Mesendoderm (in vitro differentiated cells): ENCODE results near the gene SF3B3.

Source experiments
- DNase-seq: peaks from one replicate; pipeline ENCODE4 v3.0.0; 2013
- H2AK5ac ChIP-seq: 2 replicates; pipeline ENCODE4 v1.6.1; 2013; ENCODE audit warnings: low read length, inconsistent platforms
- H2BK120ac ChIP-seq: 2 replicates; pipeline ENCODE4 v1.6.1; 2013; ENCODE audit warnings: low read depth, mild to moderate bottlenecking, low read length, moderate library complexity, mixed read lengths
- H2BK15ac ChIP-seq: replicated peaks from 2 replicates; pipeline ENCODE4 v1.6.1; 2013; ENCODE audit warnings: low read depth, mild to moderate bottlenecking, moderate library complexity
- H2BK5ac ChIP-seq: 2 replicates; pipeline ENCODE4 v1.6.1; 2013; ENCODE audit warnings: low read length, inconsistent platforms
- H3K18ac ChIP-seq: 2 replicates; pipeline ENCODE4 v1.6.1; 2013; ENCODE audit warnings: mild to moderate bottlenecking, low read length, mixed read lengths
- H3K23ac ChIP-seq: one replicate; pipeline ENCODE4 v1.6.1; 2013; ENCODE audit warnings: low read length
- H3K27ac ChIP-seq: 2 replicates; pipeline ENCODE4 v1.5.1; 2013; ENCODE audit warnings: low read depth, mild to moderate bottlenecking, inconsistent platforms, low read length, moderate library complexity
- H3K27me3 ChIP-seq: 2 replicates; pipeline ENCODE4 v1.6.1; 2013; ENCODE audit warnings: low read length, control low read depth, mild to moderate bottlenecking, inconsistent platforms; ENCODE audit not compliant: insufficient read depth, poor library complexity
- H3K36me3 ChIP-seq: 2 replicates; pipeline ENCODE4 v1.6.1; 2013; ENCODE audit warnings: low read length, inconsistent platforms; ENCODE audit not compliant: control insufficient read depth, insufficient read depth
- H3K4ac ChIP-seq: one replicate; pipeline ENCODE4 v1.6.1; 2013; ENCODE audit warnings: low read depth, mild to moderate bottlenecking, low read length, moderate library complexity
- H3K4me1 ChIP-seq: 2 replicates; pipeline ENCODE4 v1.6.1; 2013; ENCODE audit warnings: low read depth, low read length, inconsistent platforms; ENCODE audit not compliant: control insufficient read depth
- H3K4me2 ChIP-seq: 2 replicates; pipeline ENCODE4 v1.6.1; 2013; ENCODE audit warnings: low read length
- H3K4me3 ChIP-seq: 2 replicates; pipeline ENCODE4 v1.5.1; 2013; ENCODE audit warnings: mild to moderate bottlenecking, low read length
- H3K56ac ChIP-seq: one replicate; pipeline ENCODE4 v1.6.1; 2013; ENCODE audit warnings: low read length
- H3K79me1 ChIP-seq: 2 replicates; pipeline ENCODE4 v1.6.1; 2013; ENCODE audit warnings: low read length, inconsistent platforms
- H3K79me2 ChIP-seq: 2 replicates; pipeline ENCODE4 v1.6.1; 2013; ENCODE audit warnings: mild to moderate bottlenecking, low read length; ENCODE audit not compliant: control insufficient read depth, insufficient read depth
- H3K9ac ChIP-seq: 2 replicates; pipeline ENCODE4 v1.6.1; 2013; ENCODE audit warnings: low read length, inconsistent platforms
- H4K5ac ChIP-seq: one replicate; pipeline ENCODE4 v1.6.1; 2013; ENCODE audit warnings: low read length
- H4K8ac ChIP-seq: one replicate; pipeline ENCODE4 v1.6.1; 2013; ENCODE audit warnings: low read depth, mild to moderate bottlenecking, control low read depth, low read length, moderate library complexity
- WGBS: extraction: QIAGEN DNeasy Blood & Tissue Kit; methylation state at CpG from one replicate; pipeline ENCODE4 v1.1.7; 2013; ENCODE audit warnings: low lambda C conversion rate, missing lambda C conversion rate; ENCODE audit not compliant: insufficient coverage; ENCODE audit errors: extremely low coverage; 5-methylcytosine and 5-hydroxymethylcytosine counted together

SF3B3 gene

DNA sequence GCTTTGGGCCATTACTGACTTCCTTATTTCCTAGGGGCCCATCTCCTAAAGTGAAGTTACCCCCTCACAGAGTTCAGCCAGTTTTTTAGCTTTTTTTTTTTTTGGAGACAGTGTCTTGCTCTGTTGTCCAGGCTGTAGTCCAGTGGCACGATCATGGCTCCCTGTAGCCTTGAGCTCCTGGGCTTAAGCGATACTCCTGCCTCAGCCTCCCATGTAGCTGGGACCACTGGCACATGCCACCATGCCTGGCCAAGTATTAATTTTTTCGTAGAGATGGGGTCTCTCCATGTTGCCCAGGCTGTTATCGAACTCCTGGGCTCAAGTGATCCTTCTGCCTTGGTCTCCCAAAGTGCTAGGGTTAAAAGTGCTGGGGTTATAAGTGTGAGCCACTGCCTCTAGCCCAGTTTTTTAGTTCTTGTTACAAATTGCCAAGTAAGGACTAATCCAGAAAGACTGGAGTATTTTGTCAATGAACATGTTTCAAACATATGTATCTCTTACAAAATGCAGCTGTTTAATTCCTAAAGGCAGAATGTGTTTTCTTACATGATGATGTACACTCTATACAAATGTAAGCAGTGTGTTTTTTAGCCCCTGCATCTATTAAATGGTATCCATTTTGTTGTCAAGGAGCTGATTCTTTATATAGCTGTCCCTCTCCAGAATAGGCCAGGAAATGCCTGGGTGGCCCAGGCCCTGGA, 73.7 kb downstream of the SF3B3 start:
- H3K9ac ChIP-seq: no peak overlapping the region
- H2BK15ac ChIP-seq: no peak overlapping the region
- no peak overlapping the region for H2BK5ac ChIP-seq
- no peak overlapping the region for H3K4me2 ChIP-seq
- no peak overlapping the region for H3K18ac ChIP-seq
- H3K27ac ChIP-seq: no peak overlapping the region
- no peaks in the 10 kb centered on the region for H3K79me1 ChIP-seq
- no peak overlapping the region for H3K4ac ChIP-seq
- H3K36me3 ChIP-seq: no peaks in the 10 kb centered on the region
- no peak overlapping the region for H3K56ac ChIP-seq
- H2AK5ac ChIP-seq: no peak overlapping the region
- no CpG with 5 or more reads among the region's 4 CpGs for WGBS
- no peak for DNase-seq
- no peak overlapping the region for H3K4me3 ChIP-seq
- H4K8ac ChIP-seq: no peak overlapping the region
- H4K5ac ChIP-seq: no peak overlapping the region
- H3K23ac ChIP-seq: no peak overlapping the region
- no peaks in the 10 kb centered on the region for H3K27me3 ChIP-seq
- no peaks in the 10 kb centered on the region for H3K79me2 ChIP-seq
- H3K4me1 ChIP-seq: no peaks in the 10 kb centered on the region
- no peak overlapping the region for H2BK120ac ChIP-seq

DNA sequence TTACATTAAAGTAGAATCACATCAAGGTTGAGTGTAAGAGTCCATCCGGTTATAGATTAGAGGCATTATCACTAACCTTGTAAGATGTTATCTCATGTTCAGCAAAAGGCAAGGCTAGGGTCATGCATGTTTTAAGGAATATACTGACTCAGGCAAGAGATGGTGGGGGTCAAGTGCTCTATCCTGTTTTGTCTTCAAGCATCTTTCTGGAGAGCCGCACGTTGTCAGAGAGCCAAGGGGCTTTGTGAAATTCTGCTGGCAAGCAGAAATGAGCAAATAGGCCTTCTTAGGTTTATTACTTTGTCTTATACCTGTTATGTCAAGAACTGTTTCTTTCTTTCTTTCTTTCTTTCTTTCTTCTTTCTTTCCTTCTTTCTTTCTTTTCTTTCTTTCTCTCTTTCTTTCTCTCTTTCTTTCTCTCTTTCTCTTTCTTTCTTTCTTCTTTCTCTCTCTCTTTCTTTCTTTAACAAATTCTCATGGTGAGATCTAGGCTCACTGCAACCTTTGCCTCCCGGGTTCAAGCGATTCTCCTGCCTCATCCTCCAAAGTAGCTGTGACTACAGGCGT, 75.4 kb downstream of the SF3B3 start:
- no peak overlapping the region for H2BK15ac ChIP-seq
- H3K4me3 ChIP-seq: no peak overlapping the region
- H4K8ac ChIP-seq: no peak overlapping the region
- H2BK5ac ChIP-seq: no peak overlapping the region
- H3K4me1 ChIP-seq: no peaks in the 10 kb centered on the region
- H2BK120ac ChIP-seq: no peak overlapping the region
- H4K5ac ChIP-seq: no peak overlapping the region
- no peak overlapping the region for H3K18ac ChIP-seq
- no peak overlapping the region for H3K4ac ChIP-seq
- no peaks in the 10 kb centered on the region for H3K79me1 ChIP-seq
- no peak overlapping the region for H3K9ac ChIP-seq
- H3K79me2 ChIP-seq: no peaks in the 10 kb centered on the region
- H3K27ac ChIP-seq: no peak overlapping the region
- H2AK5ac ChIP-seq: no peak overlapping the region
- no peak overlapping the region for H3K4me2 ChIP-seq
- WGBS: no CpG with 5 or more reads among the region's 6 CpGs
- no peak overlapping the region for H3K56ac ChIP-seq
- H3K23ac ChIP-seq: no peak overlapping the region
- no peaks in the 10 kb centered on the region for H3K27me3 ChIP-seq
- DNase-seq: no peak
- no peaks in the 10 kb centered on the region for H3K36me3 ChIP-seq

DNA sequence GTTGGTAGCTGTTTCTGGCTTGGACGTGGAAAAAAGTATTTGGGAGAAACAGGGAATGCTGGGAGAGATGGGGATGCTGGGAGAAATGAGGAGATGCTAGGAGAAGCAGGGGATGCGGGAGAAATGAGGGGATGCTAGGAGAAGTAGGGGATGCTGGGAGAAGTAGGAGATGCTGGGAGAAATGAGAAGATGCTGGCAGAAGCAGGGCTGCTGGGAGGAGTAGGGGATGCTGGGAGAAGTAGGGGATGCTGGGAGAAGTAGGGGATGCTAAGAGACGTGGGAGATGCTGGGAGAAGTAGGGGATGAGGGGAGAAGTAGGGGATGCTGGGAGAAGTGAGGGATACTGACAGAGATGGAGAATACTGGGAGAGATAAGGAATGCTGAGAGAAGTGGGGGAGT, 77.1 kb downstream of the SF3B3 start:
- Histone ChIP-seq H3K4me2 (no peak overlapping the region), H3K4me3 (no peak overlapping the region), H3K4ac (no peak overlapping the region), H3K36me3 (no peaks in the 10 kb centered on the region), H3K79me1 (no peaks in the 10 kb centered on the region), H3K56ac (no peak overlapping the region), H3K79me2 (no peaks in the 10 kb centered on the region), H2BK15ac (no peak overlapping the region), H4K8ac (no peak overlapping the region), H2AK5ac (no peak overlapping the region), H3K9ac (no peak overlapping the region), H3K4me1 (no peaks in the 10 kb centered on the region), H2BK5ac (no peak overlapping the region), H3K27me3 (no peaks in the 10 kb centered on the region), H3K18ac (no peak overlapping the region), H3K23ac (no peak overlapping the region), H3K27ac (no peak overlapping the region), H2BK120ac (no peak overlapping the region), H4K5ac (no peak overlapping the region)
- no peak for DNase-seq
- no CpG with 5 or more reads among the region's 3 CpGs for WGBS

DNA sequence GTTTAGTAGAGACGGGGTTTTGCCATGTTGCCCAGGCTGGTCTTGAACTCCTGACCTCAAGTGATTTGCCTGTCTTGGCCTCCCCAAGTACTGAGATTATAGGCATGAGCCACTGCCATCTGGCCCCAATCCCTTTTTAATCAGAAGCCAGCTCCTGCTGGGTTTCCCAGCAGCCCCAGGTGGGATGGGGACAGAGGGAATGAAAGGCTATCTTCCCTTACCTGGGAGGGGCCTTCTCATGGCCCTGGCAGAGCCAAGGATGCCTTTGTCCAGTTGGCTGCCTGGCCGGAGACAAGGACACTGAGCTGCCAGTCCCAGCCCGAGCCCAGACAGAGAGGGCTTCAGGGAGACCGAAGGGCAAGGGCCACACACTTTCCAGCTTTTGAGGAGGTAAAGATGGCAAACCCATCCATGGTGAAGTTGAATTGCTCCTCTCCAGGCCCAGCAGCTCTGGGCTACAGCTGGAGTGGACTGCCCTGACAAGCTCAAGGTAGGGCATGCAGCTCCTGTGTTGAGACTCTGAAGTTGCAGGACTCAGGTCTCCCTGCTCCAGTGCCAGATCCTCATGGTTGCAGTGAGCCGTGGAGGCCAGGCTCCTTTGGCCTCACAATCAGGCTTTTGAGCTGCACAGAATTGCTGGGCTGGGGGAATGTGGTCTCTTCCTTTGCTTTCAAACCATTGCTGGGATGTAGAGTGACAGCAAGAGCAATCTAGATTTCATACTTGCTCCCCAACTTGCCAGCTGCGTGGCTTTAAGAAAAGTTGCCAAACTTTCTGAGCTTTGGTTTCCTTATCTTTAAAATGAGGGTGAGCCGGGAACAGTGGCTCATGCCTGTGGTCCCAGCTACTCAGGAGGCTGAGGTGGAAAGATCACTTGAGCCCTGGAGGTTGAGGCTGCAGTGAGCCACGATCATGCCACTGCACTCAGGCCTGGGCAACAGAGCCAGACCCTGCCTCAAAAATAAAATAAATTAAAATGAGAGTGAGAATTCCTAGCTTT, 78.3 kb downstream of the SF3B3 start:
- Histone ChIP-seq H3K18ac (no peak overlapping the region), H3K27ac (no peak overlapping the region), H3K79me1 (no peaks in the 10 kb centered on the region), H3K56ac (no peak overlapping the region), H3K4me1 (no peaks in the 10 kb centered on the region), H3K79me2 (no peaks in the 10 kb centered on the region), H3K23ac (no peak overlapping the region), H3K9ac (no peak overlapping the region), H4K5ac (no peak overlapping the region), H3K4me2 (no peak overlapping the region), H3K4me3 (no peak overlapping the region), H3K4ac (no peak overlapping the region), H2BK15ac (no peak overlapping the region), H3K27me3 (no peaks in the 10 kb centered on the region), H3K36me3 (no peaks in the 10 kb centered on the region), H2BK5ac (no peak overlapping the region), H4K8ac (no peak overlapping the region), H2AK5ac (no peak overlapping the region), H2BK120ac (no peak overlapping the region)
- DNase-seq: no peak
- no CpG with 5 or more reads among the region's 8 CpGs for WGBS

DNA sequence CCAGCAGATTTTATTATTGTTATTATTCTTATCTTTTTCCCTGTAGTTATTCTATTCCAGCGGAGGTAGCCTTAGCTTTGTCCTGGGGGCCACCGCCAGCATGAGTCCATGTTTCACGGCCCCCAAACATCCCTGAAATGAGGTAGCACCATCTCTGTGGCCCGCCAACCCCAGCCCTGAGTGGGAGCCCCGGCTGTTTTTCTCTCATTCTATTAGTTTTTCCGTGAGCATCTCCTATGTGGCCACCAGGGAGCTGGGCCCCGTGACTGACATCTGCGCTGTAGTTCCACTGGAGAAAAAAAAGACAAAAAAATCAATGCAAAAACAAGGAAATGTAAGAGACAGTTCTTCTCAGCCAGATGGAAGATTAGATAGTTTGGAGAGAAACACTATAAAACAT, 79.2 kb downstream of the SF3B3 start:
- no peak overlapping the region for H3K4ac ChIP-seq
- H3K18ac ChIP-seq: no peak overlapping the region
- H3K4me1 ChIP-seq: no peaks in the 10 kb centered on the region
- H3K4me2 ChIP-seq: no peak overlapping the region
- H3K9ac ChIP-seq: no peak overlapping the region
- H3K36me3 ChIP-seq: no peaks in the 10 kb centered on the region
- no peaks in the 10 kb centered on the region for H3K79me1 ChIP-seq
- H4K5ac ChIP-seq: no peak overlapping the region
- WGBS: no CpG with 5 or more reads among the region's 8 CpGs
- H3K27me3 ChIP-seq: no peaks in the 10 kb centered on the region
- no peak overlapping the region for H2BK5ac ChIP-seq
- H3K4me3 ChIP-seq: no peak overlapping the region
- no peak overlapping the region for H2BK120ac ChIP-seq
- H3K56ac ChIP-seq: no peak overlapping the region
- H3K27ac ChIP-seq: no peak overlapping the region
- H3K79me2 ChIP-seq: no peaks in the 10 kb centered on the region
- no peak overlapping the region for H4K8ac ChIP-seq
- H3K23ac ChIP-seq: no peak overlapping the region
- DNase-seq: no peak
- no peak overlapping the region for H2BK15ac ChIP-seq
- no peak overlapping the region for H2AK5ac ChIP-seq
